SK-N-SH treated with all-trans-retinoic acid at 6 μM for 48 hours (cell line): ENCODE measurements around the gene TTC27.
A peak's percentile ranks its signal among the peaks of the same experiment; 100 is the strongest.

ENCODE experiments used
- ATAC-seq: fragments of 200-7000 bp; cut with Tn5 transposase; 3 replicates; pipeline ENCODE4 v1.9.1; 2020; ENCODE audit warnings: mild to moderate bottlenecking, moderate library complexity
- ARNTL ChIP-seq: fragments of 450-650 bp; formaldehyde crosslinking; IDR thresholded peaks from 2 replicates; pipeline ENCODE4 v1.5.0; 2020; ENCODE audit warnings: low read depth, mild to moderate bottlenecking, moderate library complexity, borderline replicate concordance
- BACH2 ChIP-seq: fragments of 250-450 bp; sonication (Bioruptor Pico); IDR thresholded peaks from 2 replicates; pipeline ENCODE4 v1.9.0; 2021; ENCODE audit warnings: mild to moderate bottlenecking, borderline replicate concordance
- CREB5 ChIP-seq: fragments of 250-450 bp; sonication (Bioruptor Pico); IDR thresholded peaks from 2 replicates; pipeline ENCODE4 v1.5.1; 2020; ENCODE audit warnings: low read depth, mild to moderate bottlenecking, moderate library complexity
- CSDC2 ChIP-seq: fragments of 250-450 bp; sonication (Bioruptor Pico); IDR thresholded peaks from 2 replicates; pipeline ENCODE4 v1.5.0; 2020; ENCODE audit warnings: mild to moderate bottlenecking, moderate library complexity
- CSRNP3 ChIP-seq: fragments of 250-450 bp; sonication (Bioruptor Pico); IDR thresholded peaks from 2 replicates; pipeline ENCODE4 v1.5.1; 2021; ENCODE audit warnings: mild to moderate bottlenecking, moderate library complexity
- ESRRG ChIP-seq: fragments of 250-450 bp; sonication (Bioruptor Pico); IDR thresholded peaks from 2 replicates; pipeline ENCODE4 v1.6.1; 2021; ENCODE audit warnings: mild to moderate bottlenecking
- GLIS3 ChIP-seq: fragments of 250-450 bp; sonication (Bioruptor Pico); IDR thresholded peaks from 2 replicates; pipeline ENCODE4 v1.5.0; 2020; ENCODE audit warnings: mild to moderate bottlenecking, moderate library complexity
- ISL1 ChIP-seq: fragments of 250-450 bp; sonication (Bioruptor Pico); IDR thresholded peaks from 2 replicates; pipeline ENCODE4 v2.1.2; 2022; ENCODE audit warnings: mild to moderate bottlenecking, moderate library complexity
- OSR1 ChIP-seq: fragments of 250-450 bp; sonication (Bioruptor Pico); IDR thresholded peaks from 2 replicates; pipeline ENCODE4 v1.8.0; 2022; ENCODE audit warnings: moderate library complexity, mild to moderate bottlenecking, inconsistent platforms
- PATZ1 ChIP-seq: fragments of 250-450 bp; sonication (Bioruptor Pico); IDR thresholded peaks from 2 replicates; pipeline ENCODE4 v1.8.0; 2020; ENCODE audit warnings: mild to moderate bottlenecking, moderate library complexity, borderline replicate concordance
- POU6F1 ChIP-seq: fragments of 250-450 bp; sonication (Bioruptor Pico); IDR thresholded peaks from 2 replicates; pipeline ENCODE4 v1.8.0; 2021; ENCODE audit warnings: low read depth, mild to moderate bottlenecking, moderate library complexity, borderline replicate concordance
- PPARA ChIP-seq: fragments of 250-450 bp; sonication (Bioruptor Pico); IDR thresholded peaks from 2 replicates; pipeline ENCODE4 v1.5.0; 2020; ENCODE audit warnings: mild to moderate bottlenecking, borderline replicate concordance
- SNAI2 ChIP-seq: fragments of 250-450 bp; sonication (Bioruptor Pico); IDR thresholded peaks from 2 replicates; pipeline ENCODE4 v1.5.0; 2020; ENCODE audit warnings: mild to moderate bottlenecking, moderate library complexity
- TCF4 ChIP-seq: fragments of 250-450 bp; sonication (Bioruptor Pico); IDR thresholded peaks from 2 replicates; pipeline ENCODE4 v1.8.0; 2021; ENCODE audit warnings: mild to moderate bottlenecking, moderate library complexity, borderline replicate concordance
- TOX ChIP-seq: fragments of 250-450 bp; sonication (Bioruptor Pico); IDR thresholded peaks from 2 replicates; pipeline ENCODE4 v1.8.0; 2021; ENCODE audit warnings: mild to moderate bottlenecking, moderate library complexity, borderline replicate concordance
- TSHZ2 ChIP-seq: fragments of 250-450 bp; sonication (Bioruptor Pico); IDR thresholded peaks from 2 replicates; pipeline ENCODE4 v1.5.0; 2020; ENCODE audit warnings: mild to moderate bottlenecking, moderate library complexity
- ZC3H10 ChIP-seq: fragments of 250-450 bp; sonication (Bioruptor Pico); IDR thresholded peaks from 2 replicates; pipeline ENCODE4 v1.5.1; 2021; ENCODE audit warnings: mild to moderate bottlenecking, moderate library complexity
- ZFP3 ChIP-seq: fragments of 250-450 bp; sonication (Bioruptor Pico); IDR thresholded peaks from 2 replicates; pipeline ENCODE4 v1.5.0; 2020; ENCODE audit warnings: mild to moderate bottlenecking, moderate library complexity
- ZFP30 ChIP-seq: fragments of 450-650 bp; formaldehyde crosslinking; IDR thresholded peaks from 2 replicates; pipeline ENCODE4 v1.5.0; 2022; ENCODE audit warnings: mild to moderate bottlenecking, moderate library complexity
- ZNF565 ChIP-seq: fragments of 450-650 bp; formaldehyde crosslinking; conservative IDR thresholded peaks from 2 replicates; pipeline ENCODE4 v1.5.0; 2020; ENCODE audit warnings: low read depth, mild to moderate bottlenecking, moderate library complexity
- ZNF70 ChIP-seq: fragments of 450-650 bp; formaldehyde crosslinking; IDR thresholded peaks from 2 replicates; pipeline ENCODE4 v1.5.0; 2020; ENCODE audit warnings: mild to moderate bottlenecking, moderate library complexity
- ZNF8 ChIP-seq: fragments of 450-650 bp; formaldehyde crosslinking; IDR thresholded peaks from 2 replicates; pipeline ENCODE4 v1.5.0; 2020; ENCODE audit warnings: mild to moderate bottlenecking, moderate library complexity

The TTC27 gene

GRCh38 chr2:32735348-32735747, 107.5 kb downstream of the TTC27 start:
- no peak for ATAC-seq
- TF ChIP-seq ZNF8 (CRISPR knock-in tag) (no peak), ISL1 (CRISPR knock-in tag) (peak; percentile 80), PPARA (CRISPR knock-in tag) (no peak), TSHZ2 (CRISPR knock-in tag) (peak; percentile 50; the same call in 1 of the 2 replicates), TCF4 (CRISPR knock-in tag) (peak; percentile 67; the same call in 1 of the 2 replicates), ZFP3 (CRISPR knock-in tag) (no peak), ZC3H10 (CRISPR knock-in tag) (no peak), PATZ1 (CRISPR knock-in tag) (no peak), POU6F1 (CRISPR knock-in tag) (no peak), CREB5 (CRISPR knock-in tag) (peak; percentile 34; the same call in 1 of the 2 replicates)

GRCh38 chr2:32738939-32739338, 111.1 kb downstream of the TTC27 start:
- peak; percentile 45; the same call in 2 of the 3 replicates for ATAC-seq
- TF ChIP-seq GLIS3 (CRISPR knock-in tag), result no peak
- TF ChIP-seq OSR1 (CRISPR knock-in tag), result no peak
- TF ChIP-seq PPARA (CRISPR knock-in tag), result no peak
- no peak for TF ChIP-seq ZNF8 (CRISPR knock-in tag)
- TF ChIP-seq ESRRG (CRISPR knock-in tag), result peak; percentile 93
- 0 out of 2 replicates have a peak, but pooled peaks have one; percentile 57 for TF ChIP-seq ZFP3 (CRISPR knock-in tag)
- TF ChIP-seq BACH2 (CRISPR knock-in tag), result no peak
- TF ChIP-seq ISL1 (CRISPR knock-in tag), result peak; percentile 100
- peak; percentile 49; the same call in 1 of the 2 replicates for TF ChIP-seq PATZ1 (CRISPR knock-in tag)
- peak; percentile 79; the same call in 1 of the 2 replicates for TF ChIP-seq CREB5 (CRISPR knock-in tag)
- TF ChIP-seq ZNF70, result no peak
- no peak for TF ChIP-seq ARNTL
- TF ChIP-seq SNAI2, result no peak
- TF ChIP-seq CSRNP3, result peak; percentile 79; the same call in 1 of the 2 replicates
- no peak for TF ChIP-seq CSDC2 (CRISPR knock-in tag)
- TF ChIP-seq TSHZ2 (CRISPR knock-in tag), result peak; percentile 13; the same call in 1 of the 2 replicates
- 0 out of 2 replicates have a peak, but pooled peaks have one; percentile 10 for TF ChIP-seq ZFP30 (CRISPR knock-in tag)
- no peak for TF ChIP-seq ZC3H10 (CRISPR knock-in tag)
- TF ChIP-seq ZNF565 (CRISPR knock-in tag), result no peak
- TF ChIP-seq TCF4 (CRISPR knock-in tag), result no peak
- no peak for TF ChIP-seq TOX (CRISPR knock-in tag)
